Measurements from ENCODE around the gene HDAC4.
A peak's percentile ranks its signal among the peaks of the same experiment; 100 is the strongest.

HDAC4 gene

GRCh38 chr2:239145106-239145505, 255.7 kb downstream of the HDAC4 start:
- DNase-seq, result no peak

GRCh38 chr2:239144713-239144999, 256.2 kb downstream of the HDAC4 start:
- no peak for DNase-seq

GRCh38 chr2:239143858-239144712, 256.7 kb downstream of the HDAC4 start:
- peak; percentile 70 for DNase-seq

GRCh38 chr2:239142806-239143205, 258.0 kb downstream of the HDAC4 start:
- DNase-seq, result no peak

- no peak for DNase-seq
Observed at GRCh38 chr2:239142296-239142695, 258.5 kb downstream of the HDAC4 start.

GRCh38 chr2:239141021-239141760, 259.6 kb downstream of the HDAC4 start:
- no peak for DNase-seq

GRCh38 chr2:239140346-239141020, 260.3 kb downstream of the HDAC4 start:
- DNase-seq, result no peak

- DNase-seq, result no peak
Observed at GRCh38 chr2:239139566-239139965, 261.3 kb downstream of the HDAC4 start.

- DNase-seq, result no peak
Observed at GRCh38 chr2:239139101-239139500, 261.7 kb downstream of the HDAC4 start.

- no peak for DNase-seq
Observed at GRCh38 chr2:239138610-239139009, 262.2 kb downstream of the HDAC4 start.

GRCh38 chr2:239137898-239138283, 262.9 kb downstream of the HDAC4 start:
- DNase-seq, result no peak

GRCh38 chr2:239137165-239137897, 263.5 kb downstream of the HDAC4 start:
- no peak for DNase-seq

- DNase-seq, result no peak
Observed at GRCh38 chr2:239136762-239137161, 264.1 kb downstream of the HDAC4 start.

GRCh38 chr2:239136203-239136602, 264.6 kb downstream of the HDAC4 start:
- DNase-seq, result no peak

- DNase-seq, result no peak
Observed at GRCh38 chr2:239135531-239135930, 265.3 kb downstream of the HDAC4 start.

GRCh38 chr2:239133945-239134570, 266.8 kb downstream of the HDAC4 start:
- DNase-seq, result no peak

- DNase-seq, result no peak
Observed at GRCh38 chr2:239132786-239133185, 268.0 kb downstream of the HDAC4 start.

- no peak for DNase-seq
Observed at GRCh38 chr2:239132156-239132709, 268.6 kb downstream of the HDAC4 start.

- DNase-seq, result no peak
Observed at GRCh38 chr2:239131521-239131920, 269.3 kb downstream of the HDAC4 start.

GRCh38 chr2:239130786-239131325, 270.0 kb downstream of the HDAC4 start:
- DNase-seq, result no peak

GRCh38 chr2:239130041-239130440, 270.8 kb downstream of the HDAC4 start:
- DNase-seq, result no peak
